Putamen (tissue), 1 donor: ENCODE measurements around the gene INPP5A.
"Not testable (repeated sequence)": the region's sequence is repeated elsewhere in the genome, so short reads cannot be mapped to it uniquely, and the experiment has no call there.

Source experiments
- DNase-seq: peaks from one replicate; pipeline ENCODE4 v3.0.0-alpha.2; 2016; ENCODE audit warnings: low spot score

INPP5A gene

DNA sequence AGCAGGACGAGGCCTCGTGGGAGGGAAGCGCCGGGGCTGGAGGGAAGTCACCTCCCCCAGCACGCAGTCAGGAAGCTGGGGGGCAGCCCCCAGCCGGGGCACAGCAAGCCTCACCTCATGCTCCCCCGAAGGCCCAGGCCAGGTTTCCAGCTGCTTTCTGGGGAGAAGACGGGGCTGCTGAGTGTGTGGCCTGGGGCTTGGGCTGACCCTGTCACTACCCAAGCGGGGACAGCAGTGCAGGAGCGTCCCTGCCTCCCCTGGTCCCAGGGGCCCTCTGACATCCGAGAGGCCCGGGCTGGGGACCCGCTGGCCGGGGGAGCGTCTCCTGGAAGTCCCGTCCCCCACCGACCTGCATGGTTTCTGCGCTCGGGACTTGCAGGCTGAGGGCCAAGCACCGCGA, 268.0 kb downstream of the INPP5A start:
- no peak for DNase-seq

DNA sequence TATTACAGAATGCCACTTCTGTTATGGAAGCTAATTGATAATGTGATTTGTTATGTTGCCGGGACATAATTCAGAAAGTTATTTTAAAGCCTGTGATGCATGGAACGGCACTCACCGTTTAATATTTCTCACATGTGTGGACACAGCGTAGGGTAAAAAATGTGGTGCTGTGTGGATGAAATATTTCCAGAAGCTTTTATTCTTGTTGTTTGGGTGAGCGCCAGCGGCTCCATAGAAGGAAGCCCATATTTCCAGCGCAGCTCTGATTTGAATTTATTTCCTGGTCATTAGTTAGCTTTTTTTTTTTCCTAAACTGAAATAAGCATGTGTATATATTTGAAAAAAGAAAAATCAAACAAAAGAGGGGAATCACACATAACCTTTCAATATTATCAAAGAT, 268.5 kb downstream of the INPP5A start:
- DNase-seq, result no peak

DNA sequence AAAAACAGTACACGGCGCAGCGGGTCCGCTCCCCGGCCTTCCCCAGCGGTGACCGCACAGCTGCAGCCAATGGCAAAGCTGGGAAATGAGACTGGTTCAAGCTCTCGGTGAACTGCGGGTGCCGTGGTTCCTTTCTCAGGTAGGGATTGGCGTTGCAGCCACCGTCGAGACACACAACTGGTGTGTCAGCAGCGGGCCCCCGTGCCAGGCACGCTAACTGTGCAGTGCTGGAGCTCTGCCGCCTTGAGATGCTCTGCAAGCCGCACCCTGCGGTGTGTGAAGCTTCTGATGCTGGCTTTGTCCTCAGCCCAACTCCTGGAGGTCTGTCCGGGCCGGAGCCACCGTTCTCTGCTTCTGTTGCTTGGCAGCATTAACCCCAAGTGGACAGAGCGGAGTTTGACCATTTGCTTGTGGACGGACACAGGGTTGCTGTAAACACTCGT, 269.0 kb downstream of the INPP5A start:
- no peak for DNase-seq

DNA sequence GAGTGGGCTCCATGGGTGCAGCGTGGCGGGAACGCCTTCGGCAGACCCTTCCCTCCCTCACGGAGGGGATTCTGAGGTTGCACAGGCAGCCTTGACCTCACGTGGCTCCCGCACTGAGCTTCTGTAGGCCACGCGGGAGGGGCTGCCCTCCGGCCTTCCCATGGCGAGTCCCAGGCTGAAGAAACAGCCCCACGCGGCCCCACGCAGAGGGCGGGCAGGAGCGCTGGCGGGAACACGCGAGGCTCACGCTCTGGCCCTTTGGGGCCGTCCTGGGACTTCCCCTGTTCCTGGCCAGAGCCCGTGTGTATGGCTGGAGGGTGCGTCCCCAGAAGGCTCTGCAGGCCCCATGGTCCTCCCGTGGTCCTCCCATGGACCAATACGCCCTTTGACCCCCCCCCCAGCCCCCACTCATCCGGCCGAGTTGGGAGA, 270.0 kb downstream of the INPP5A start:
- no peak for DNase-seq

DNA sequence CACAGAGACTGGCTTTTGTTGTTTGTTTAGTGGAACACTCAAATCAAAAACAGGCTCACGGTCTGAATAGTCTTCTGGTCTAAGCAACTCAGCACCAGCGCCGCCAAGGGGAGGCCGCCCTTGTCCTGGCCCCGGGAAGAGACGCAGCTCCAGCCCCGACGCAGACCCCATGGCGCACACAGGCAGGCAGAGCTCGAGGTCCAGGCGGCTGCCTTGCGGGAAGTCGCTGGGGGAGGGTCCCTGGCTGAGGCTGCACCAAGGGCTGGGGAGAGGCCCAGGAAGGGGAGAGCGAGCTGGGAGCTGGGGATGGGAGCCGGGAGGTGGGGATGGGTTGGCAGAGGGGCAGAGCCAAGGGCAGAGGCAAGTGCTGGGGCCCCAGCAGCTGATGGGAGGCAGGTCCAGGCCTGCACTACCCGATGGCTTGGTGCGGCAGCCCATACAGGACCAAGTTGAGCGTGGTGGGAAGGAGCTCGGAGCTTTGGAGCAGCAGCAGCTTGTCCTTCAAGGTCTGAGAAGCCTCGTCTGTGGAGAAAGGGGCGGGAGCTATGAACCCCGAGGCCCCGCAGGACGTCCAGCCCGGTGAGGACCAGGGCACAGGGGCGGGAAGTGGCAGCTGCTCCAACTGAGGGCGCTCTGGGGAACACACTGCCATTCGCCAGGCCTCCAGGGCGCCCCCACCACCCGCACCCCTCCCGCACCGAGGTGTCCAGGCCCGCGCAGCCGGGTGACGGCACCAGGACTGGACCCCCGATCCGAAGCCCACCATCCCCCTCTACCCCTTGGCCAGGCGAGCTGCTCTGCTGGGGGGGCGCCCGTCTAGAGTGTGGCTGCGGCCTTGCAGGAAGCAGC, 271.0 kb downstream of the INPP5A start:
- no peak for DNase-seq

DNA sequence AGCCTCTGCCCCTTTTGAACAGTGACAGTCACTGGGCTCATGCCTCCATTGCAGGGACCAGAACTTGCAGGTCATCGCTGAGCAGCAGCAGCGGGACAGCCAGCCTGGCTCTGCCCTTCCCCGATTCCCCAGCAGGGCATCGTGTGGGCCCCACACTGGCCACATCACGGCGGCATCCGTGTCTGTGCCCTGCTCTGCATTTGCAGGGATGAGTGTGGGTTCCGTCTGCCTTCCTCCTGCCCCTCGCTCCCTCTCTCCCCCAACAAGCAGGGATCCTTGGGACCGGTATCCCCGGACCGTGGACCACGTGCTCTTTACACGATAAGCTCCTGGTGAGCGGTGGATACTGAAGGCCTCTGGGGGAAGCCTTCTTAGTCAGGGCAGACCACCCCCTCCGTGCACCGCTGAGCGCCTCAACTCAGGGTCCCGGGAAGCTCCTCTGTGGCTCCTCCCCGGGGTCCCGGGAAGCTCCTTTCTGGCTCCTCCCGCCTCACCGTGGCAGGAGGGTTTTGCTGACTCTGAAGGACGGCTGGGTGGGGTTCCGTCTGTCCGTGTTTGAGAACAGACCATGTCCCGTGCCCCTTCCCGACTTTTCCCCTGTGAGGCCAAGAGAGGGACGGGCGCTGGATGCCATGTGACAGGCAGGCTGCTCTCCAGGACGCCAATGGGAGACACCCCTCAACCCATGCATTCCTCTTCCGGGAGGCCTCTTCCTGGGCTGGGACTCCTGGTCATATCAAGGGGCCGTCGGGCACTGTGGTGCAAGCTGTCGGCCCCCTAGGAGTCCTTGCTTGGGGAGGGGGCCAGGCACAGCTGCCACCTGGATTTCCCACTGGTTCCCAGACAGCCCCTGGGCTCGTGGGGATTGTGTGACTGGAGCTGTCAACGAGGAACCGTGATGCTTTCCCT, 271.9 kb downstream of the INPP5A start:
- DNase-seq, result no peak

DNA sequence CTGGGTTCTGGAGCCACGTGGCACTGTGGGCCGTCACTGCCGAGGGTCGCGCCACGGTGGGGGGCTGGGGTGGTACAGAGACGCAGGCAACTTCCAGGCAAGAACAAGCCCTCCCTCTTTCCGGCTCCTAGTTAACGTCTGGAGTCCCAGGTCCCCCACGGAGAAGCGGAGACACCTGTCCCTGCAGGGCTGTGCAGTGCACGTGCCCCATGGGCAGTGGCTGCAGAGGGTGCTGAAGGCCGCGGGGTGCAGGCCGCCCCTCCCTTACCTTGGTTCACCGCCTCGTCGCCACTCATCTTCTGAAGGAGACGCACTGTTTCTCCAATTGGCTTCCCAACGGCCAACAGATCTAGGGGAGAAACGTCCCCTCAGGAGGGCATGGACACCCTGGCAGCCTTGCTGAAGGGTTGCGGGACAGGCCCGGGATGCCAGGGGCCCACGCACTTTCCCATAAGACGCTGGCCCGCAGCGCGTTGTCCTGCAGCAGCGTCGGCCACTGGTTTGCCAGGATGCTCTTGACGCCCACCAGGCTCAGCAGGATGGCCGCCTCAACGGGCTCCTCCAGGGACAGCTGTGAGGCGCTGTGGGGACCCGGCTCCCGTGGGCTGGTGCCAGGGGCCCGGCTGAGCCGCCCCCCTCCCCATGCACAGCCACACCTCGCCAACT, 272.7 kb downstream of the INPP5A start:
- DNase-seq, result no peak

DNA sequence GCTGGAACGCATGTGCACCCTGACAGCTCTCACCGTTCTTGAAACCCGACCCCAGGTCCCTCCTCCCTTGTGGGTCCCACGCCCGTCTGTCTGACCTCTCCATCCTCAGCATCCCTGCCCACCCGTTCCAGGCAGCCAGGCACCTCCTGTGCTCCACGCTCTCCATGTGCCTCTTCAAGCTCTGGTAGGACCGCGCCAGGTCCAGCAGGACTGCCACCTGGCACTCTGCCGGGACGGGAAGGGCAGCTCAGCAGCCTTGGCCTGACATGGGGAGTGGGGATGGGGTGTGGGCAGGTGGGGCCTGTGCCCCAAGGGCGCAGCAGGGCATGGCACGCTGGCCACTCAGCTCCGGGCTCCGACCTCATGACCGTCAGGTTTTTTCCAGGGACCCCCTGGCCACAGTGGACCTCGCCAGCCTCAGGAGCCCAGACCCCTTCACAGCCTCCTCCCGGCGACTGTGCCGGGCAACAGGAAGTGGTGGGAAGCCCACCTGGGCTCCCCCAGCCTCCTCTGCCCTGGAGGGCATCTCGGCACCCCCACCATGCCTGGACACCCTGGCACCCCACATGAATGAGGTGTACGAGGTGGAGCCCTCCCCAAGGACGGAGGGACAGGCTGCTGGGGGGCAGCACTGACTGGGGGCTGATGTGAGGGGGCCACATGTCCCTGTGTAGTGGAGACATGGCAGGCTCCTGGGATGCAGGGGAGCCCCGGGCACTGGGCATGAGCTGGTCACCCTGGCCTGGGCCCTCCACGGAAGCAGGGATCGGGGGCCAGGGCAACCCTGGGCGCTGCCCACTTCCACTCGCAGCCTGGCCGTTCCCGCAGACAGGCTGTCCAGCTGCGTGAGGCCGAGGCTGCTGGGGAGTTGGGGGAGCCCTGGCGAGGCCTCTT, 273.5 kb downstream of the INPP5A start:
- no peak for DNase-seq

DNA sequence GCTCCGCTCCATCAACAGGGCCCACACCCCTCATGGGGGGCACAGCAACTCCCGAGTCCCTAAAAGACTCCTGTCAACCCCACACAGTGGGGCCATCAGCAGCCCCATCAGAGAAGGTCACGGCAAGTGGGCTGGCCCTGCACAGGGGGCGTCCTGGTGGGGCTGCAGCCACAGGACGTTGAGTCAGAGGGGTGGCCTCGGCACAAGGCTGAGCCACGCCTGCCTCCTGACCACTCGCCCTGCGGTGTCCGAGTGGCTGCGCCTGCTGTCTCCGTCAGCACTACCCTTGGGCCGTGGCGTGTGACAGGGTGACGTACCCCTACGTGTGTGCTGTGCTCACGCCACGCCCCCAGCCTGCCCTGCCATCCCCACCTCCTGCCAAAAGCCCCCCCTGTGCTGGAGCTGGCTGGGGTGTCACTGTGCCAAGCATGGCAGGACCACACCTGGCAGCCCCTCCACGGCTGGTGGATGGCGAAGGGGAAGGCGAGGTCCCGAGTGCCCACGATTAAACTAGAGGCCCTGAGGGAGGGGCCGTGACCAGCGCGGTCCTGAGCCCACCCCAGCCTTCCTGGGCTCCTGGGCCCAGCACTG, 274.4 kb downstream of the INPP5A start:
- no peak for DNase-seq

DNA sequence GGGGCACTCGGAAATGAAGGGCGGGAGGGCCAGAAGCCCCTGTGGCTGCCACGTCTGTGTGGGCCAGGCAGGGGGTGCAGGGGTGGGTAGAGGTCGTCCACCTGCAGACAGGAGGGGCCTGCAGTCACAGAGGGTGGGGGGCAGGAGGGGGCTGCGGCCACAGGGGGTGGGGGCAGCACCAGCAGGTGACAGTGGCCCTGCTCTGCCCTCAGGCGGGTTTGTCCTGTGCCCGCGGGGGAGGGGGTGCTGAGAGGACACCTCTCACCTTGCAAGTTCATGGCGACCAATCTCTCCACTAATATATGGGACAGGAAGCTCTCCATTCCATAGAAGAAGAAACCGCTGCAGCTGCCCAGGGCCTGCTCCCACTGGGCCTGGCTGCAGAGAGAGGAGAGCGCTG, 274.9 kb downstream of the INPP5A start:
- DNase-seq, result no peak

DNA sequence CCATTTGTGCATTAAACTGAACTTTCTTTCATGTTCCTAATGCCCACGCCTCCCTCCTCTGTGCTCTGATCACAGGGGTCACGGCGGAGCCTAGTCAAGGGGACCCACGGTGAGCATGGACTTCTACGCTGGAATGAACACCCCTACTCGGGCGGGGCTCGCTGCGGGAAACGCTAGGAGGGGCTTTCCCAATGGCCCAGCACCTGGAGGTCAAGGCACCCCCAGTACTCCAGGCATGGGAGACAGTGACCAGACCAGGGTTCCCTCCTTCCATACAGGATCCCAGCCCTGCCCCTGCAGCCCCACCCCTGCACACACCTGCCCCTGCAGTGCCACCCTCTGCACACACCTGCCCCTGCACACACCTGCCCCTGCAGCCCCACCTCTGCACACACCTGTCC, 275.4 kb downstream of the INPP5A start:
- DNase-seq, result no peak

DNA sequence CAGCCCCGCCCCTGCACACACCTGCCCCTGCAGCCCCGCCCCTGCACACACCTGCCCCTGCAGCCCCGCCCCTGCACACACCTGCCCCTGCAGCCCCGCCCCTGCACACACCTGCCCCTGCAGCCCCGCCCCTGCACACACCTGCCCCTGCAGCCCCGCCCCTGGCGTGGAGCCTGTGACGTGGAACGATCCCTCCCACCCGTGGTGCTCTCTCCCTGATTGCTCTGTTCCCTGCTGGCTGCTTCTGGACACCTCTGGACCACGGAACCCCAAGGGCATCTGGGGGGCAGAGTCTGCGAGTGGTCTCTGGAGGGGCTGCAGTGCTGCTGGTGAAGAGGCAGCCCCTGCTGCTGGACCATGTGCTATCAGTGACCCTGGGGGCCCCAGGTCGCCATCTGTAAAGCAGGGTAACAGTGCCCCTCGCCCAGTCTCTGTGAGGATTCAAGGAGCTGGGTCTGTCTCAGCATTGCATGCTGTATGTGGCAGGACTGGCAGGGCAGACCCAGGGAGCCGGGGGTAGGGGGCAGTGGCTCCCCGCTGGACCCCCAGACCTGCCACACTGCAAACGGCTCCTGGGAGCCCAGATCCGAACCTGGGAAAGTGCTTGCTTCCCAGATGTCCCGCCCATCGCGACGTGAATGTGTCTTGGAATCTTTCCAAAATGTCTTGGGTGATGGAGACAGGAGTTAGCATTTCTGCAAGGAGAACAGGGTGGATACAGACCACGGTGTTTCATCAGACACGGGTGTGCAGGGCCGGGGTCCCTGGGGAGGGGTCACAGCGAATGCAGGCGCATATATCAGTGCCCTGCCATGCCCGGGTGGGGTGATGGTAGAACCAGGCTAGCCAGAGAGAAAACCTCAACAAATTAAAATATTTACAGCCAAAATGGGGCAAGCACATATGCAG, 276.2 kb downstream of the INPP5A start:
- no peak for DNase-seq

DNA sequence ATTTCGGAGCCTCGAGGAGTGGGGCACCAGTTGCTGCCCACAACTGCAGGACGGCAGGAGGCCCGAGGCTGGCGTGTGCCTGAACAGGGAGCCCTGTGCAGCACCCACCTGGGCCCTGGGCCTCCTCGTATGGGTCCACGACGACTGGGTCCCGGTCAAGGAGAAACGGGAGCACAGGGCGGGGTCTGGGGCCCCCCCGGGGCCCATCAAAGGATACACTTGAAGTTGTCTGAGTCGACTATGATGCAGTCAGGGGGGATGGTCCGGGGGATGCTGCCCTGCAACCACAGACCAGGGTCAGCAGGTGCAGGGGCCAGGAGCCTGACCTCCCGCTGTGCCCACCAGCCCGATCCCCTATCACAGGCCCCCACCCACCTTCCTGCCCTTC, 276.9 kb downstream of the INPP5A start:
- no peak for DNase-seq

DNA sequence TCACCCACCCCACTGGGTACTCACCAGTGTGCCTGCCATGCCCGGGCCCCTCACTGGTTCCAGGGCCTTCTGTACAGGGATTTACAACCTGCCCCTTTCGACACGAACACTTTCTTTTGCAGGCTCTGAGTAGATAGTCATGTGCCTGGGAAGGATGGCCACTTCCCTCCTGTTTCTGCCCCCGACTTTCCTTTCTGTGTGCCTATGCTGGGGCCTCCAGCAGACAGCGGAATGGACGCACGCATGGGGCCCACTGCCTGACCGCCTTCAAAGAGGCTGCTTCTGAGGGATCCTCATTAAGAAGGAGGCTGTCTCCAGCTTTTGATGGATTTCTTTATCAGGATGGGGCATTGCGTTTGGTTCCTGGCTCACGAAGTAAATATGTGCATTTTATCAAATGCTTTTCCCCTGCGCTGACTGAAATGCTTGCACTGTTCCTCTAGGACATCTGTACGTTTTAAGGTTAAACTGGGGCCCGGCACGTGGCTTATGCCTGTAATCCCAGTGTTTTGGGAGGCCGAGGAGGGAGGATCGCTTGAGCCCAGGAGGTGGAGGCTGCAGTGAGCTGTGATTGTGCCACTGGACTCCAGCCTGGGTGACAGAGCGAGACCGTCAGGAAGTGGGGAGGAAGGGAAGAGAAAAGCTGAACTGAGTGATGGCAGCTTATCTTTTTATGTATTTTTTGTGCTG, 277.7 kb downstream of the INPP5A start:
- no peak for DNase-seq

DNA sequence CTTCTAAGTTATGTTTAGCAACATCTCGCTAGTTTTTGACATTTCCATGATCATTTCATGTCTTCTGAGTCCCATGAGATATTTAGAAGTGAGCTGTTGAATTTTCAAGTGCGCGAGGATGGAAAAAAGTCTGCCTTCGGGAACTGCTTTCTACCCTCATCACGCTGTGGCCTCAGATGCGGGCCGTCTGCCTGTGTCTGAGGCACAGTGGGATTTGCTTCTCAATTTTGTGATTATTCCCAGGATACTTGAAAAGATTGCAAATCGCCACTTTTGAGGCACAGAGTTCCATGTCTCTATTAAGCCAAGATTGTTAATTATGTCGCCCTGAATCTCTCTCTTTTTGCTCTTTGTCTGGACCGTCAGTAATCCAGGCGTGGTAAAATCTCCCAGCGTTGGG, 279.1 kb downstream of the INPP5A start:
- DNase-seq, result no peak

DNA sequence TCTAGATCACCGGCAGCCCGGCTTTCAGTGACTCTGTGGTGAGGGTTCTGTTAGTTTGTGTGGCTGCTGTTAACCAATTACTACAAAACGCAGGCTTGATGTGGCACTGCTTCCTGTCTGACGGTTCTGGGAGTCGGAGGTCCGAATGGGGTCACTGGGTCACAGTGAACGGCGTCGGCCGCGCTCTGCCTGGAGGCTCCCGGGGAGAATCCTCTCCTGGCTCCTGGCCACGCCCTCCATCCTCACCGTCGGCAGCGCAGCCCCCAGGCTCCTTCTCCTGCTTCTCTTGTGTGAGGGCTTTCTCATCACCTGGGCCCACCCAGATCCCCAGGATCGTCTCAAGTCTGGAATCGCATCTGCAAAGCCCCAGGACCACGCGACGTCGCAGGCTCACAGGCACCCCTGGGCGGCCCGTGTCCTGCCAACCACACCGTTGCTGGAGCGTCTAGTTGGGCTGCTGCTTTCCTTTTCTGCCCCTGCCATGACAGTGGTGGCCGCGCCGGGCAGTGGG, 280.2 kb downstream of the INPP5A start:
- no peak for DNase-seq

DNA sequence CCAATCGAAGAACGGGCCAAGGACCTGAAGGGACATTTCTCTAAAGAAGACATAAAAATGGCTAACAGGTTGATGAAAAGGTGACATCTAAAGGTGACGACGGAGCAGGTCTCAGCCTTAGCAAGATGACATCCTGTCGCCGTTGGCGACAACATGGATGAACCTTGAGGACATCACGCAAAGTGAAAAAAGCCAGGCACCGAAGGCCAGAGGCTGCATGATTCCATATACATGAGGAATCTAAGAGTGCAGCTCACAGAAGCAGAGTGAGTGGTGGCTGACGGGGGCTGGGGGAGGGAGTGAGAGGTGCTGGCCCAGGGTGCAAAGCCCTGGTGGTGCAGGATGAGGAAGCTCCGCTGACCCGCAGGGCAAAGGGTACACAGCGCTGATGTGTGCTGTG, 282.5 kb downstream of the INPP5A start:
- DNase-seq, result no peak

DNA sequence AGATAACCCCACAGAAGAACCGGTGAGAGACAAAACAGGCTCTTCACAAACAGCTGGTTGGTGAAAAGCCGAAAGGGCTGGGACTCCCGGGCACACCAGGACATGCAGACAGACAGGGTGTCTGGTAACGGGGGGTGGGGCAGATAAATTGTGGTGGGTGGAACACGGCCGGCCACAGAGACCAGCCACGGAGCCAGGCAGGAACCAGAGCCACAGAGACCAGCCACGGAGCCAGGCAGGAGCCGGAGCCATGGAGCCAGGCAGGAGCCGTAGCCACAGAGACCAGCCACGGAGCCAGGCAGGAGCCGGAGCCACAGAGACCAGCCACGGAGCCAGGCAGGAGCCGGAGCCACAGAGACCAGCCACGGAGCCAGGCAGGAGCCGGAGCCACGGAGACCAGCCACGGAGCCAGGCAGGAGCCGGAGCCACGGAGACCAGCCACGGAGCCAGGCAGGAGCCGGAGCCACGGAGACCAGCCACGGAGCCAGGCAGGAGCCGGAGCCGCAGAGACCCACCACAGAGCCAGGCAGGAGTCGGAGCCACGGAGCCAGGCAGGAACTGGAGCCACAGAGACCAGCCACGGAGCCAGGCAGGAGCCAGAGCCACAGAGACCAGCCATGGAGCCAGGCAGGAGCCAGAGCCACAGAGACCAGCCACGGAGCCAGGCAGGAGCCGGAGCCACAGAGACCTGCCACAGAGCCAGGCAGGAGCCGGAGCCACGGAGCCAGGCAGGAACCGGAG, 288.4 kb downstream of the INPP5A start:
- DNase-seq, result not testable (repeated sequence)
